Astrocyte (in vitro differentiated cells and primary cell): ENCODE results near the gene CLMP. TPM values are rescaled to one million over a fixed set of nuclear protein-coding genes. Genes with fewer than 3 reads are reported as not detected.

Source experiments
- DNase-seq: peaks from one replicate; pipeline ENCODE4 v3.0.0-alpha.2; 2010; ENCODE audit warnings: low read depth
- FAIRE-seq: peaks from 2 replicates; lab custom pipeline; 2011; peaks lifted over from hg19 to GRCh38; lab: Jason Lieb, UNC
- H2AFZ ChIP-seq: 2 replicates; pipeline ENCODE4 v1.6.0; 2012; ENCODE audit warnings: low read depth, low read length, inconsistent platforms
- H3K27ac ChIP-seq: 2 replicates; pipeline ENCODE4 v1.5.1; 2011; ENCODE audit warnings: low read depth, low read length, inconsistent platforms
- H3K27me3 ChIP-seq: 2 replicates; pipeline ENCODE4 v1.6.0; 2011; ENCODE audit warnings: low read length, inconsistent platforms; ENCODE audit not compliant: insufficient read depth
- H3K36me3 ChIP-seq: 2 replicates; pipeline ENCODE4 v1.5.1; 2011; ENCODE audit warnings: low read length, inconsistent platforms; ENCODE audit not compliant: insufficient read depth
- H3K4me1 ChIP-seq: 2 replicates; pipeline ENCODE4 v1.5.1; 2011; ENCODE audit warnings: low read length, inconsistent platforms; ENCODE audit not compliant: insufficient read depth
- H3K4me2 ChIP-seq: 2 replicates; pipeline ENCODE4 v1.6.0; 2012; ENCODE audit warnings: low read length, inconsistent platforms
- H3K4me3 ChIP-seq: 2 replicates; pipeline ENCODE4 v1.5.1; 2011; ENCODE audit warnings: low read depth, mild to moderate bottlenecking, low read length, inconsistent platforms; ENCODE audit not compliant: insufficient read depth
- H3K79me2 ChIP-seq: 2 replicates; pipeline ENCODE4 v1.6.0; 2012; ENCODE audit warnings: mild to moderate bottlenecking, low read length, inconsistent platforms; ENCODE audit not compliant: insufficient read depth
- H3K9ac ChIP-seq: 2 replicates; pipeline ENCODE4 v1.6.0; 2012; ENCODE audit warnings: mild to moderate bottlenecking, low read length, inconsistent platforms
- H3K9me3 ChIP-seq: 2 replicates; pipeline ENCODE4 v1.5.1; 2012; ENCODE audit warnings: low read depth, mild to moderate bottlenecking, low read length, inconsistent platforms; ENCODE audit not compliant: insufficient read depth
- H4K20me1 ChIP-seq: 2 replicates; pipeline ENCODE4 v1.6.0; 2012; ENCODE audit warnings: low read length, inconsistent platforms; ENCODE audit not compliant: insufficient read depth
- H3K27ac Mint-ChIP-seq: one replicate; pipeline ENCODE4 v1.8.0; 2021; ENCODE audit warnings: mild to moderate bottlenecking, mixed read lengths; ENCODE audit not compliant: unreplicated experiment
- H3K27me3 Mint-ChIP-seq: one replicate; pipeline ENCODE4 v1.8.0; 2021; ENCODE audit warnings: low read depth, mixed read lengths; ENCODE audit not compliant: unreplicated experiment
- H3K36me3 Mint-ChIP-seq: one replicate; pipeline ENCODE4 v1.8.0; 2021; ENCODE audit warnings: low read depth, mixed read lengths; ENCODE audit not compliant: unreplicated experiment
- H3K4me1 Mint-ChIP-seq: one replicate; pipeline ENCODE4 v1.8.0; 2021; ENCODE audit warnings: low read depth, mixed read lengths; ENCODE audit not compliant: unreplicated experiment
- H3K4me3 Mint-ChIP-seq: one replicate; pipeline ENCODE4 v1.8.0; 2021; ENCODE audit warnings: mild to moderate bottlenecking, moderate library complexity, mixed read lengths; ENCODE audit not compliant: unreplicated experiment
- H3K9me3 Mint-ChIP-seq: one replicate; pipeline ENCODE4 v1.8.0; 2021; ENCODE audit warnings: mild to moderate bottlenecking, mixed read lengths; ENCODE audit not compliant: unreplicated experiment
- CTCF ChIP-seq: IDR thresholded peaks from 2 replicates; pipeline ENCODE4 v1.5.1; 2011; ENCODE audit warnings: low read depth, mild to moderate bottlenecking, inconsistent platforms, low read length, moderate library complexity; ENCODE audit not compliant: insufficient read depth
- EZH2 ChIP-seq: IDR thresholded peaks from 2 replicates; pipeline ENCODE4 v1.6.1; 2012; ENCODE audit warnings: mild to moderate bottlenecking, low read length, inconsistent platforms; ENCODE audit not compliant: insufficient read depth
- total RNA-seq: library from RNA; stranded (reverse); gene quantifications from 2 replicates; pipeline ENCODE4 v1.2.1, GENCODE V29; 2021

The CLMP gene
- total RNA-seq, 1 donor from 2014 or later, result 16.0 TPM

GRCh38 chr11:123241294-123241693 is 46.2 kb upstream of the CLMP start:
- Mint-ChIP-seq H3K9me3 (no peaks in the 10 kb centered on the region), H3K4me1 (peaks cover 8% of the 10 kb centered on the region), H3K36me3 (no peaks in the 10 kb centered on the region), H3K27me3 (no peaks in the 10 kb centered on the region), H3K27ac (no peak overlapping the region), H3K4me3 (no peak overlapping the region)
- H3K36me3 ChIP-seq, result no peaks in the 10 kb centered on the region
- H2AFZ ChIP-seq, result no peak overlapping the region
- H3K79me2 ChIP-seq, result no peaks in the 10 kb centered on the region
- no peak overlapping the region for H3K9ac ChIP-seq
- DNase-seq, result no peak
- no peaks in the 10 kb centered on the region for H3K9me3 ChIP-seq
- no peak overlapping the region for H3K4me3 ChIP-seq
- H3K27me3 ChIP-seq, result no peaks in the 10 kb centered on the region
- no peak for TF ChIP-seq CTCF
- TF ChIP-seq EZH2, result no peak
- H3K4me1 ChIP-seq, result peaks cover 8% of the 10 kb centered on the region
- no peak overlapping the region for H3K4me2 ChIP-seq
- H4K20me1 ChIP-seq, result no peaks in the 10 kb centered on the region
- FAIRE-seq, result peak; percentile 37
- H3K27ac ChIP-seq, result no peak overlapping the region

- Mint-ChIP-seq H3K27ac (peak overlapping the region; percentile 41), H3K4me1 (peaks cover 18% of the 10 kb centered on the region), H3K4me3 (no peak overlapping the region), H3K36me3 (no peaks in the 10 kb centered on the region), H3K9me3 (no peaks in the 10 kb centered on the region), H3K27me3 (no peaks in the 10 kb centered on the region)
- H3K4me2 ChIP-seq, result peak overlapping the region; percentile 32
- H3K36me3 ChIP-seq, result no peaks in the 10 kb centered on the region
- H3K4me1 ChIP-seq, result peaks cover 8% of the 10 kb centered on the region
- DNase-seq, result peak; percentile 49
- no peaks in the 10 kb centered on the region for H3K9me3 ChIP-seq
- no peak overlapping the region for H3K4me3 ChIP-seq
- no peaks in the 10 kb centered on the region for H3K79me2 ChIP-seq
- no peaks in the 10 kb centered on the region for H3K27me3 ChIP-seq
- H3K9ac ChIP-seq, result no peak overlapping the region
- TF ChIP-seq CTCF, result no peak
- no peak for TF ChIP-seq EZH2
- no peak overlapping the region for H2AFZ ChIP-seq
- no peak overlapping the region for H3K27ac ChIP-seq
- FAIRE-seq, result peak; percentile 58
- H4K20me1 ChIP-seq, result no peaks in the 10 kb centered on the region
These were observed 44.4 kb upstream of the CLMP start for GRCh38 chr11:123239191-123240150.

- Histone ChIP-seq H3K27ac (no peak overlapping the region), H3K4me1 (peaks cover 8% of the 10 kb centered on the region), H3K9me3 (no peaks in the 10 kb centered on the region), H3K27me3 (no peaks in the 10 kb centered on the region), H3K9ac (no peak overlapping the region), H3K36me3 (no peaks in the 10 kb centered on the region), H4K20me1 (no peaks in the 10 kb centered on the region), H2AFZ (no peak overlapping the region), H3K4me3 (no peak overlapping the region), H3K79me2 (no peaks in the 10 kb centered on the region), H3K4me2 (no peak overlapping the region)
- TF ChIP-seq EZH2, result no peak
- TF ChIP-seq CTCF, result no peak
- Mint-ChIP-seq H3K4me1 (peaks cover 18% of the 10 kb centered on the region), H3K9me3 (no peaks in the 10 kb centered on the region), H3K36me3 (no peaks in the 10 kb centered on the region), H3K4me3 (no peak overlapping the region), H3K27me3 (no peaks in the 10 kb centered on the region), H3K27ac (no peak overlapping the region)
- peak; percentile 43 for FAIRE-seq
- DNase-seq, result no peak
These were observed 43.2 kb upstream of the CLMP start for GRCh38 chr11:123238297-123238696.
